Measurements from ENCODE around the gene CELA3B.
"Not testable (repeated sequence)": the region's sequence is repeated elsewhere in the genome, so short reads cannot be mapped to it uniquely, and the experiment has no call there.

CELA3B gene

DNA sequence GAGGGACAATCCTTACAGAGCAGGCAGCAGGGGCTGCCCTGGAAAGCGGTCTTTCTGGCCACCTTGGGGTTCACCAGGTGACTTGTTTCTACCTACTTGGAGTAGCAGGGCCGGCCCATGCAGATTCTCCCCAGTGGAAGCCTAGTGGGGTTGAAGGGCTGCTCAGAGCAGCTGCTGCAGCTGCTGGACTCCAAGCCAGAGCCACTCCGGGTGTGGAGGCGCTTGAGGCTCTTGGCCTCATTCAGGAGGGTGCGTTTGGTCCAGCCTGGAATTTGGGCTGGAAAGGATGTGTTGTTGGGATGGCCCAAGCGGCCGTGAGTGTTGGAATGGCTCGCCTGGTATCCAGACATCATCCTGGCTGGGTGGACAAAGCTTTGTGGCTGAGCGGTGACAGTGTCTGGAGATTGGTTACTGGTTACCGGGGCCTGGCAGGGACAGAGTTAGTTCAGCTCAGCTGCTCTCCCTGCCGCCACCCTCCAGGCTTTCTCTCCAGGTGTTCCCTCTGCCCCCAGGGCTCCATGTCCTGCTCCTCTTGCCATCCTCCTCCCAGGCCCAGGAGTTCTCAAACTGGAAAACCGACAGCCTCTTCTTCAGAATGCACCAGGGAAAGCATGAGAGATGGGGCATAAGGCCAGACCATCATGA is 25.5 kb upstream of the CELA3B start:
- Histone ChIP-seq H3K4me1 (ENCODE audit: control insufficient read depth, low read depth, low read length) (peaks cover 9% of the 10 kb centered on the region), H3K27me3 (ENCODE audit: control insufficient read depth, insufficient read depth, low read length) (no peaks in the 10 kb centered on the region), H3K9ac (ENCODE audit: low read length) (no peak overlapping the region), H3K27ac (ENCODE audit: low read length) (no peak overlapping the region), H3K36me3 (ENCODE audit: control insufficient read depth, low read depth, low read length) (no peaks in the 10 kb centered on the region), H3K4me3 (ENCODE audit: low read length) (no peak overlapping the region), H3K9me3 (ENCODE audit: control insufficient read depth, low read depth, low read length) (no peaks in the 10 kb centered on the region)

GRCh38 chr1:21952786-21953520 is 23.9 kb upstream of the CELA3B start:
- Histone ChIP-seq H3K36me3 (ENCODE audit: control insufficient read depth, low read depth, low read length) (no peaks in the 10 kb centered on the region), H3K4me1 (ENCODE audit: control insufficient read depth, low read depth, low read length) (peaks cover 19% of the 10 kb centered on the region), H3K27ac (ENCODE audit: low read length) (no peak overlapping the region), H3K27me3 (ENCODE audit: control insufficient read depth, insufficient read depth, low read length) (no peaks in the 10 kb centered on the region), H3K4me3 (ENCODE audit: low read length) (no peak overlapping the region), H3K9me3 (ENCODE audit: control insufficient read depth, low read depth, low read length) (no peaks in the 10 kb centered on the region), H3K9ac (ENCODE audit: low read length) (no peak overlapping the region)

DNA sequence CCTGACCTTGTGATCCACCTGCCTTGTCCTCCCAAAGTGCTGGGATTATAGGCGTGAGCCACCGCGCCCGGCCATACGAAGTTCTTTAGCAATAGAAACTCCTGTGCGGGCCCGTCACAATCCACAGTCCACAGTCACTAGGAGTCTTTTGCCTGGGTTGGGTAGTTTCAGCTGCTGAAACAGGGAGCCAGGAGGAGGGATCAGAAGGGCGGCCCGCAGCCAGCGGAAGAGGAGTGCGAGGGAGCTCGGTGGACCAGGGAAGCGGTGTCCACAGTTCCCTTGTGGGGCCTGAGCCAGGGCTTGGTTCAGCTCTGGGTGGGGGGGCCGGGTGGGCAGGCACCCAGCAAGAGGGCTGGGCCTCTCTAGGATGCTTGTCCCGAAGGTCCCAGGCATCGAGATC is 21.8 kb upstream of the CELA3B start:
- Histone ChIP-seq H3K36me3 (ENCODE audit: control insufficient read depth, low read depth, low read length) (no peaks in the 10 kb centered on the region), H3K9me3 (ENCODE audit: control insufficient read depth, low read depth, low read length) (no peaks in the 10 kb centered on the region), H3K9ac (ENCODE audit: low read length) (no peak overlapping the region), H3K4me3 (ENCODE audit: low read length) (no peak overlapping the region), H3K4me1 (ENCODE audit: control insufficient read depth, low read depth, low read length) (peaks cover 19% of the 10 kb centered on the region), H3K27me3 (ENCODE audit: control insufficient read depth, insufficient read depth, low read length) (no peaks in the 10 kb centered on the region), H3K27ac (ENCODE audit: low read length) (no peak overlapping the region)

- H3K4me1 ChIP-seq (ENCODE audit: control insufficient read depth, low read depth, low read length): peaks cover 19% of the 10 kb centered on the region
- H3K9ac ChIP-seq (ENCODE audit: low read length): no peak overlapping the region
- no peaks in the 10 kb centered on the region for H3K36me3 ChIP-seq (ENCODE audit: control insufficient read depth, low read depth, low read length)
- H3K27ac ChIP-seq (ENCODE audit: low read length): no peak overlapping the region
- H3K9me3 ChIP-seq (ENCODE audit: control insufficient read depth, low read depth, low read length): no peaks in the 10 kb centered on the region
- H3K4me3 ChIP-seq (ENCODE audit: low read length): no peak overlapping the region
- H3K27me3 ChIP-seq (ENCODE audit: control insufficient read depth, insufficient read depth, low read length): no peaks in the 10 kb centered on the region
Measured at GRCh38 chr1:21955501-21956281, 21.1 kb upstream of the CELA3B start.

DNA sequence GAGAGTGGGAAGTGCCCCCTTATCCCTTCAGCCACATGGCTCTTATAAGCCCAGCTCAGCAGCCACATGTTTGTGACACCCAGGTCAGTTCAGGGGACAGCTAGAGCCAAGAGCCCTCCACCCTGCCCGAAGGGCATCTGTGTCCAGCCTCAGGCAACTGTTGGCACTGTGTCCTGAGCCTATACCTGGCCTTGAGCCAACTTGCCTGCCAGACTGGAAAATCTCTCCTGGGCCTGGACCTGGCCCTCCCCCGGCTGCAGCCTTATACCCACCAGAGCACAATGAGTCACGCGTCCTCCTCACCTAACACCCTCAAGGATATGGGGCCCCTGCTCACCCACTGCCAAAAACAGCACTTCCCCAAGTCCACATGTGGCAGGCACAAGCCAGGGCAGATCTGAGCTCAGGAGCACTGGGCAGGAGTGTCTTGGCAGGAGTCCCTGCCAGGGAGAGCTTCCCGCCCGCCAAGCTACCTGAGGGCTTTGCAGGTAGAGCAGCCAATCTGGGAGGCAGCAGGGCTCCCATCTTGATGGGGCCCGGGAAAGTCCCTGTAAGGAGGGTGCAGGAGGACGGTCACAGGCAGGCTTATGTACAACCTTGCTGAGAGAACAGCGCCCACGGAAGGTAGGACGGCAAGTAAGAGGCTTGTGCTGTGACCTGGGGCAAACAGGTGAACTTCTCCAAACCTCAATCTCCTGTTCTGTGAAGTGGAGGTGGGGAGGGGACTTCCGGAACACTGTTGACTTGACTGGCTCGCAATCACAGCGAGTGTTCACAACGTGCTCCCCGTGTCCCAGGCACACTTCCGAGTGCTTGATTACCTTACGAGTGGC is 19.9 kb upstream of the CELA3B start:
- Histone ChIP-seq H3K9ac (ENCODE audit: low read length) (no peak overlapping the region), H3K27ac (ENCODE audit: low read length) (no peak overlapping the region), H3K36me3 (ENCODE audit: control insufficient read depth, low read depth, low read length) (no peaks in the 10 kb centered on the region), H3K9me3 (ENCODE audit: control insufficient read depth, low read depth, low read length) (no peaks in the 10 kb centered on the region), H3K27me3 (ENCODE audit: control insufficient read depth, insufficient read depth, low read length) (no peaks in the 10 kb centered on the region), H3K4me1 (ENCODE audit: control insufficient read depth, low read depth, low read length) (peaks cover 19% of the 10 kb centered on the region), H3K4me3 (ENCODE audit: low read length) (no peak overlapping the region)

- Histone ChIP-seq H3K9me3 (ENCODE audit: control insufficient read depth, low read depth, low read length) (no peaks in the 10 kb centered on the region), H3K36me3 (ENCODE audit: control insufficient read depth, low read depth, low read length) (no peaks in the 10 kb centered on the region), H3K9ac (ENCODE audit: low read length) (no peak overlapping the region), H3K27me3 (ENCODE audit: control insufficient read depth, insufficient read depth, low read length) (no peaks in the 10 kb centered on the region), H3K4me3 (ENCODE audit: low read length) (no peak overlapping the region), H3K27ac (ENCODE audit: low read length) (no peak overlapping the region), H3K4me1 (ENCODE audit: control insufficient read depth, low read depth, low read length) (peaks cover 16% of the 10 kb centered on the region)
Measured at GRCh38 chr1:21961337-21961736, 15.5 kb upstream of the CELA3B start.

DNA sequence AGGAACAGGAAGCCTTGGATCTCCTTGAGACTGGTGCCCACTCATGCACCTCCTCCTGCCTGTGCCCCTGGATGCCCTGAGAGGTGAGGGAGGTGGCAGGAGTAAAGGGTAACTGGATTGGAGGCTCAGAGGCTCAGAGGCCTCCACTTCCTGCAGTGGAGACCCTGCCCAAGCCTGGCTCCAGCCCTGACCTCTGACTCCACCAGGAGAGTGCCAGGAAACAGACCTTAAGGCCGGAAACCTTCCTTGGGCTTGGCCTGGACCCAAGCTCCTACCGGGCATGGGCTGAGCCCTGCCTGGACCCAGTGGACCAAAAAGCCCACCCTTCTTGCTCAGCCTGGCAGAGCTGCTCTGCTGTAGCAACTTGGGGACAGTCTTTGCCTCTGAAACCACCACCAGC is 15.0 kb upstream of the CELA3B start:
- no peak overlapping the region for H3K27ac ChIP-seq (ENCODE audit: low read length)
- H3K9ac ChIP-seq (ENCODE audit: low read length): no peak overlapping the region
- H3K4me3 ChIP-seq (ENCODE audit: low read length): no peak overlapping the region
- H3K4me1 ChIP-seq (ENCODE audit: control insufficient read depth, low read depth, low read length): peaks cover 12% of the 10 kb centered on the region
- H3K36me3 ChIP-seq (ENCODE audit: control insufficient read depth, low read depth, low read length): no peaks in the 10 kb centered on the region
- no peaks in the 10 kb centered on the region for H3K9me3 ChIP-seq (ENCODE audit: control insufficient read depth, low read depth, low read length)
- no peaks in the 10 kb centered on the region for H3K27me3 ChIP-seq (ENCODE audit: control insufficient read depth, insufficient read depth, low read length)

DNA sequence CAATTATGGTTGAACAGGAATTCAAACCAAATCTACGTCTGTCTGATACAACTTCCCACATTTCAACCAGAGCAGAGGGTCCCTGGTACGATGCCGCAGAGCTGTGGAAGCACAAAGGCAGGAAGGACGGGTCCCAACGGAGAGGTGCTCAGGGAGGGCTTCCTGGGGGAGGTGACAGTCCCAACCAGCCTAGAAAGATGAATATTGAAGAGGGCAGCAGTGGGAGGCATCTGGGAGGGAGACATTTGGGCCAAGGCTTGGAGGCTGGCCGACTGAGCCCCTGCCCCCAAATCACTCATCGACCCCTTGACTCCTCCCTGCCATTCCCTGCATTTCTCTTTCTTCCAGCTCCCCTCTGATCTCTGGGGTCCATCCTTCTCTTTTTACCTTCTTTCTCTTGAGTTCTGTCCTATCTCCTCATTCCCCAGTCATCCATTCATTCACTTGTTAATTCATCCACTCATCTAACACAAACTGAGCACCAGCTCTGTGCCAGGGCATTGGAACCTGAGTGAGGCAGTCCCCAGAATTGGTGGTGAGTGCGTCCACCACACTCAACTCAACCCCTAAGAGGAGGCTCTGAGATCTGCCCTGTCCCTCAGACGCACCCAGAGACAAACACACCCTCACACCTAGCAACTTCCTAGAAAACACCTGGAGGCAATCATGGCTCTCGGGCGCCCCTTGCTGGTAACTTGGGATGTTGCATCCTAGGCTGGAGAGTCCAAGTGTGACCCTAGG is 13.2 kb upstream of the CELA3B start:
- Histone ChIP-seq H3K27me3 (ENCODE audit: control insufficient read depth, insufficient read depth, low read length) (no peaks in the 10 kb centered on the region), H3K27ac (ENCODE audit: low read length) (no peak overlapping the region), H3K9ac (ENCODE audit: low read length) (no peak overlapping the region), H3K9me3 (ENCODE audit: control insufficient read depth, low read depth, low read length) (no peaks in the 10 kb centered on the region), H3K4me1 (ENCODE audit: control insufficient read depth, low read depth, low read length) (peaks cover 7% of the 10 kb centered on the region), H3K36me3 (ENCODE audit: control insufficient read depth, low read depth, low read length) (no peaks in the 10 kb centered on the region), H3K4me3 (ENCODE audit: low read length) (no peak overlapping the region)

GRCh38 chr1:21966247-21967000 is 10.4 kb upstream of the CELA3B start:
- Histone ChIP-seq H3K27ac (ENCODE audit: low read length) (no peak overlapping the region), H3K9me3 (ENCODE audit: control insufficient read depth, low read depth, low read length) (no peaks in the 10 kb centered on the region), H3K4me3 (ENCODE audit: low read length) (no peak overlapping the region), H3K4me1 (ENCODE audit: control insufficient read depth, low read depth, low read length) (peaks cover 7% of the 10 kb centered on the region), H3K9ac (ENCODE audit: low read length) (no peak overlapping the region), H3K27me3 (ENCODE audit: control insufficient read depth, insufficient read depth, low read length) (no peaks in the 10 kb centered on the region), H3K36me3 (ENCODE audit: control insufficient read depth, low read depth, low read length) (no peaks in the 10 kb centered on the region)

DNA sequence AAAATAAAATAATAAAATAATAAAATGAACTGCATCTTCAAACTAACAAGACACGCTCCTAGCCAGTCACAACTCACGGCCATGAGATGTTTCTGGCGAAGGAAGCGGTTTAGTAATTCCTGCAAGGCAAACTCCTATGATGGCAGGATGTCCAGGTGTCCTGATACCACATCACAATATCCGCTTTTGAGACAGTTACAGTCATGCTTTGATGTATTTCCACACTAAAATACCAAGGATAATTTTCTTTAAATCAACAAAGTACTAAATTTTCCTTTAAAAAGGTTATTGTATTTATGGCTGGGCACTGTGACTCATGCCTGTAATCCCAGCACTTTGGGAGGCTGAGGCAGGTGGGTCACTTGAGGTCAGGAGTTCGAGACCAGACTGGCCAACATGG is 9.6 kb upstream of the CELA3B start:
- not testable (repeated sequence) for H3K36me3 ChIP-seq (ENCODE audit: control insufficient read depth, low read depth, low read length); H3K27me3 ChIP-seq (ENCODE audit: control insufficient read depth, insufficient read depth, low read length); H3K4me3 ChIP-seq (ENCODE audit: low read length); H3K27ac ChIP-seq (ENCODE audit: low read length); H3K9ac ChIP-seq (ENCODE audit: low read length); H3K9me3 ChIP-seq (ENCODE audit: control insufficient read depth, low read depth, low read length); H3K4me1 ChIP-seq (ENCODE audit: control insufficient read depth, low read depth, low read length)
